Upper lobe of left lung (tissue), 4 donors: Measurements from ENCODE around the gene GPX5.

Experiments used
- POLR2A ChIP-seq, 4 donors: fragments of 450-650 bp; IDR thresholded peaks; one replicate each; pipeline ENCODE4 v1.5.1; 2016 to 2017; ENCODE audit warnings: antibody characterized with exemption in 4 of 4, mild to moderate bottlenecking in 2 of 4
- TF ChIP-seq, protein P1 (sequence below), 6 experiments: fragments of 450-650 bp in 4 of 6; fragments of 200-600 bp in 2 of 6; sonication (generic) in 2 of 6; IDR thresholded peaks; one replicate each; pipeline ENCODE4 v1.5.1; 2016 to 2019; ENCODE audit warnings: antibody characterized with exemption in 6 of 6

DNA sequence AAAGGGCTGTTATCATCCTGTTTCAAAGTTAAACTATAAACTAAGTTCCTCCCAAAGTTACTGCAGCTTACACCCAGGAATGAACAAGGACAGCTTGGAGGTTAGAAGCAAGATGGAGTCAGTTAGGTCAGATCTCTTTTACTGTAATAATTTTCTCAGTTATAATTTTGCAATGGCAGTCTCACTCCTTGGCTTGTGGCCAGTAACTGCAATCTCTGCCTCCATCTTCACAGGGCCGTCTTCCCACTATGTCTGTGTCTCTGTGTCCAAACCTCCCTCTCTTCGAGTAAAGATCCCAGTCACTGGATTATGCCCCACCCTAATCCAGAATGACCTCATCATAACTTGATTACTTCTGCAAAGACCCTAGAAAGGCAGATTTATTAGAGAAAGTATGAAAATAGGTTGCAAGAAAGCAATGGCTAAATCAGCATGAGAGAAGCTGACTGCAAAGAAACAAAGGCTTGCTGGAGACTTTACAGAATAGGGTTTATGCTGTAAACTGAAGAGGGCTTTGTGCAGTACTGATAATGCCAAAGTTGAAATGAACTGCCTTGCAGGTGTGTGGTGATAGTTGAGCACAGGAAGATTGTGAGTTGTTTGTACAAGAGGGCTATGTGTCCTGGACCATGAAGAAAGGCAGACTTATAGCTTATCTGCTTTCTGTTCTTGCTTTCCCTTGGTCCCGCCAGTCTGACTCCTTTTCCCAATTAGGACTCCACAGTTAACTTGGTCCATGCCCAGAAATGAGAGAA lies 38.5 kb upstream of the GPX5 start:
- TF ChIP-seq, protein P1, sequence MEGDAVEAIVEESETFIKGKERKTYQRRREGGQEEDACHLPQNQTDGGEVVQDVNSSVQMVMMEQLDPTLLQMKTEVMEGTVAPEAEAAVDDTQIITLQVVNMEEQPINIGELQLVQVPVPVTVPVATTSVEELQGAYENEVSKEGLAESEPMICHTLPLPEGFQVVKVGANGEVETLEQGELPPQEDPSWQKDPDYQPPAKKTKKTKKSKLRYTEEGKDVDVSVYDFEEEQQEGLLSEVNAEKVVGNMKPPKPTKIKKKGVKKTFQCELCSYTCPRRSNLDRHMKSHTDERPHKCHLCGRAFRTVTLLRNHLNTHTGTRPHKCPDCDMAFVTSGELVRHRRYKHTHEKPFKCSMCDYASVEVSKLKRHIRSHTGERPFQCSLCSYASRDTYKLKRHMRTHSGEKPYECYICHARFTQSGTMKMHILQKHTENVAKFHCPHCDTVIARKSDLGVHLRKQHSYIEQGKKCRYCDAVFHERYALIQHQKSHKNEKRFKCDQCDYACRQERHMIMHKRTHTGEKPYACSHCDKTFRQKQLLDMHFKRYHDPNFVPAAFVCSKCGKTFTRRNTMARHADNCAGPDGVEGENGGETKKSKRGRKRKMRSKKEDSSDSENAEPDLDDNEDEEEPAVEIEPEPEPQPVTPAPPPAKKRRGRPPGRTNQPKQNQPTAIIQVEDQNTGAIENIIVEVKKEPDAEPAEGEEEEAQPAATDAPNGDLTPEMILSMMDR (IDR thresholded peaks at IDR 0.05), result no peak
- TF ChIP-seq POLR2A (IDR thresholded peaks at IDR 0.05), result no peak
